ENCODE results near the gene EPS8L2.

GRCh38 chr11:762421-763072 lies 56.5 kb downstream of the EPS8L2 start:
- no peak for TF ChIP-seq CTCF (IDR thresholded peaks at IDR 0.05; ENCODE audit: poor library complexity)
- no peak for TF ChIP-seq EZH2phosphoT487 (IDR thresholded peaks at IDR 0.05; ENCODE audit: low read depth, severe bottlenecking, unreplicated experiment)

Measured in hepatocyte (in vitro differentiated cells).